Progenitor cell of endocrine pancreas (in vitro differentiated cells): ENCODE data around the gene ITGB5. TPM values are rescaled to one million over a fixed set of nuclear protein-coding genes. Genes with fewer than 3 reads are reported as not detected.

ENCODE experiments used
- DNase-seq: peaks from one replicate; pipeline ENCODE4 v3.0.0; 2021; ENCODE audit warnings: low spot score; ENCODE audit not compliant: unreplicated experiment
- H3K27ac Mint-ChIP-seq: 2 replicates; pipeline ENCODE4 v1.8.0; 2021; ENCODE audit warnings: mild to moderate bottlenecking, moderate library complexity, mixed read lengths
- H3K27me3 Mint-ChIP-seq: 2 replicates; pipeline ENCODE4 v1.8.0; 2021; ENCODE audit warnings: mixed read lengths
- H3K36me3 Mint-ChIP-seq: 2 replicates; pipeline ENCODE4 v1.8.0; 2022; ENCODE audit warnings: mixed read lengths; ENCODE audit not compliant: insufficient read depth
- H3K4me1 Mint-ChIP-seq: 2 replicates; pipeline ENCODE4 v1.8.0; 2021; ENCODE audit warnings: low read depth, mixed read lengths
- H3K4me3 Mint-ChIP-seq: 2 replicates; pipeline ENCODE4 v1.8.0; 2021; ENCODE audit warnings: low read depth, mild to moderate bottlenecking, moderate library complexity, mixed read lengths
- H3K9me3 Mint-ChIP-seq: 2 replicates; pipeline ENCODE4 v1.8.0; 2021; ENCODE audit warnings: low read depth, mixed read lengths
- total RNA-seq: library from RNA; stranded (reverse); gene quantifications from 2 replicates; pipeline ENCODE4 v1.2.1, GENCODE V29; 2021
- TF ChIP-seq, protein P1 (sequence below): fragments of 200-600 bp; sonication (generic); IDR thresholded peaks from one replicate; pipeline ENCODE4 v1.5.0; 2021; ENCODE audit warnings: antibody characterized with exemption, mild to moderate bottlenecking; ENCODE audit not compliant: unreplicated experiment

The ITGB5 gene
- total RNA-seq, 1 donor from 2014 or later, result 58.8 TPM

DNA sequence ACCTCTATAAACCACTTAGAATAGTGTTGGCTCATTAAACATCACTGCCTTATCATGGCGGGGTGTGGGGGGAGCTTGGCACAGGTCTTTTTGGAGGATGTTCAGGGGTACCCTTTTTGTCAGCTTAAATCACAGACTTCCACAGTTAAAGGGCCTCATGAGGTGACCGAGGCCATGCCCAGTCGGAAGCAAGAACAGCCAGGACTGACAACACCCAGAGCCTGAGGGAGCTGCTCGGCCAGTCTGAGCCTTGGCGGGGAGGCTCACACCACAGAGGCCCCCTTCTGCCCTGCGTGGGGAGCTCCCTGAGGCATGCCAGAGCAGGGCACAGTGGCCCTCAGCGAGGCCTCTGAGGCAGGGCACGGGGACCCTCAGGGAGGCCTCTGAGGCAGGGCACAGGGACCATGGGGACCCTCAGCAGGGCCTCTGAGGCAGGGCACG, 107.4 kb downstream of the ITGB5 start:
- H3K9me3 Mint-ChIP-seq, result no peaks in the 10 kb centered on the region
- TF ChIP-seq, protein P1, sequence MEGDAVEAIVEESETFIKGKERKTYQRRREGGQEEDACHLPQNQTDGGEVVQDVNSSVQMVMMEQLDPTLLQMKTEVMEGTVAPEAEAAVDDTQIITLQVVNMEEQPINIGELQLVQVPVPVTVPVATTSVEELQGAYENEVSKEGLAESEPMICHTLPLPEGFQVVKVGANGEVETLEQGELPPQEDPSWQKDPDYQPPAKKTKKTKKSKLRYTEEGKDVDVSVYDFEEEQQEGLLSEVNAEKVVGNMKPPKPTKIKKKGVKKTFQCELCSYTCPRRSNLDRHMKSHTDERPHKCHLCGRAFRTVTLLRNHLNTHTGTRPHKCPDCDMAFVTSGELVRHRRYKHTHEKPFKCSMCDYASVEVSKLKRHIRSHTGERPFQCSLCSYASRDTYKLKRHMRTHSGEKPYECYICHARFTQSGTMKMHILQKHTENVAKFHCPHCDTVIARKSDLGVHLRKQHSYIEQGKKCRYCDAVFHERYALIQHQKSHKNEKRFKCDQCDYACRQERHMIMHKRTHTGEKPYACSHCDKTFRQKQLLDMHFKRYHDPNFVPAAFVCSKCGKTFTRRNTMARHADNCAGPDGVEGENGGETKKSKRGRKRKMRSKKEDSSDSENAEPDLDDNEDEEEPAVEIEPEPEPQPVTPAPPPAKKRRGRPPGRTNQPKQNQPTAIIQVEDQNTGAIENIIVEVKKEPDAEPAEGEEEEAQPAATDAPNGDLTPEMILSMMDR, result no peak
- DNase-seq, result no peak
- H3K27me3 Mint-ChIP-seq, result no peaks in the 10 kb centered on the region
- no peak overlapping the region for H3K27ac Mint-ChIP-seq
- no peak overlapping the region for H3K4me3 Mint-ChIP-seq
- peaks cover 6% of the 10 kb centered on the region for H3K36me3 Mint-ChIP-seq
- no peaks in the 10 kb centered on the region for H3K4me1 Mint-ChIP-seq

GRCh38 chr3:124779116-124779515, 108.0 kb downstream of the ITGB5 start:
- no peaks in the 10 kb centered on the region for H3K27me3 Mint-ChIP-seq
- no peaks in the 10 kb centered on the region for H3K4me1 Mint-ChIP-seq
- H3K36me3 Mint-ChIP-seq, result peaks cover 8% of the 10 kb centered on the region
- TF ChIP-seq, protein P1, result no peak
- no peak overlapping the region for H3K4me3 Mint-ChIP-seq
- H3K27ac Mint-ChIP-seq, result no peak overlapping the region
- no peaks in the 10 kb centered on the region for H3K9me3 Mint-ChIP-seq
- DNase-seq, result no peak

- H3K27ac Mint-ChIP-seq, result no peak overlapping the region
- H3K36me3 Mint-ChIP-seq, result peaks cover 10% of the 10 kb centered on the region
- TF ChIP-seq, protein P1, result no peak
- H3K27me3 Mint-ChIP-seq, result no peaks in the 10 kb centered on the region
- H3K9me3 Mint-ChIP-seq, result no peaks in the 10 kb centered on the region
- H3K4me3 Mint-ChIP-seq, result no peak overlapping the region
- no peak for DNase-seq
- H3K4me1 Mint-ChIP-seq, result no peaks in the 10 kb centered on the region
Observed at GRCh38 chr3:124777762-124778470, 109.2 kb downstream of the ITGB5 start.

GRCh38 chr3:124776856-124777255, 110.3 kb downstream of the ITGB5 start:
- TF ChIP-seq, protein P1, result no peak
- no peaks in the 10 kb centered on the region for H3K4me1 Mint-ChIP-seq
- no peak overlapping the region for H3K27ac Mint-ChIP-seq

GRCh38 chr3:124775877-124776276, 111.3 kb downstream of the ITGB5 start:
- TF ChIP-seq, protein P1, result no peak
- no peak overlapping the region for H3K27ac Mint-ChIP-seq

More at GRCh38 chr3:124776856-124777255, 110.3 kb downstream of the ITGB5 start:
- no peaks in the 10 kb centered on the region for H3K9me3 Mint-ChIP-seq
- no peaks in the 10 kb centered on the region for H3K27me3 Mint-ChIP-seq
- peaks cover 11% of the 10 kb centered on the region for H3K36me3 Mint-ChIP-seq
- no peak overlapping the region for H3K4me3 Mint-ChIP-seq
- no peak for DNase-seq

More at GRCh38 chr3:124775877-124776276, 111.3 kb downstream of the ITGB5 start:
- Mint-ChIP-seq H3K4me3 (no peak overlapping the region), H3K4me1 (no peaks in the 10 kb centered on the region), H3K27me3 (no peaks in the 10 kb centered on the region), H3K36me3 (peaks cover 13% of the 10 kb centered on the region), H3K9me3 (no peaks in the 10 kb centered on the region)
- no peak for DNase-seq
